Stimulated activated naive CD4-positive, alpha-beta T cell (primary cell): ENCODE data around the gene E2F8.

Experiments
- DNase-seq, 6 experiments: peaks; one replicate each; lab custom pipeline; 2025; lab: John Stamatoyannopoulos, UW

E2F8 gene

DNA sequence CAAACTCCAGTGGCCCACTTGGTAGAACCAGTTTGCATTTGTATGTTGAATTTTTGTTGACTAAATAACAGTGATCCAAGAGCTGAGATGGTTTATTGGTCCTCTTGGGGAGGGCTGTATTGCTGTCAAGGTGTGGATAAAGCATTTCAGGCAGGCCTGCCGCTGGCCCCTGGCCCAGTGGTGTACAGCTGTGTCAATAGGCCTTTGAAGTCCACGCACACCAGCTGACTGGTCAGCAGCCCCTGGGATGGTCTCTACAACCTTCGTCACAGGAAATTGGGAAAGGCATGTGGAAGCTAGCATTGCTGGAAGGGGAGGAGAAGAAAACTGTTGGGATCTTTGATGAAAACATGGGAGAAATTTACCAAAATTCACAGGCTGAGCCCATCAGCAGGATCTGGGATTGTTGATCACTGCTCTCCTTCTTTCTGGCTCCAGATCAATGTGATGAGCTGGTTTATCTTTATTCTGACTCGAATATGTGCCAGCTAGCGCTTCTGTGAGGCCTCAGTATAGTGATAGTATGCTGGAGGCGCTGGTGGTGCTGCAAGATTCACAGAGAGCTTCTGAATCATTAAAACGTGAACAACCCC lies 12.5 kb upstream of the E2F8 start:
- DNase-seq: no peak

DNA sequence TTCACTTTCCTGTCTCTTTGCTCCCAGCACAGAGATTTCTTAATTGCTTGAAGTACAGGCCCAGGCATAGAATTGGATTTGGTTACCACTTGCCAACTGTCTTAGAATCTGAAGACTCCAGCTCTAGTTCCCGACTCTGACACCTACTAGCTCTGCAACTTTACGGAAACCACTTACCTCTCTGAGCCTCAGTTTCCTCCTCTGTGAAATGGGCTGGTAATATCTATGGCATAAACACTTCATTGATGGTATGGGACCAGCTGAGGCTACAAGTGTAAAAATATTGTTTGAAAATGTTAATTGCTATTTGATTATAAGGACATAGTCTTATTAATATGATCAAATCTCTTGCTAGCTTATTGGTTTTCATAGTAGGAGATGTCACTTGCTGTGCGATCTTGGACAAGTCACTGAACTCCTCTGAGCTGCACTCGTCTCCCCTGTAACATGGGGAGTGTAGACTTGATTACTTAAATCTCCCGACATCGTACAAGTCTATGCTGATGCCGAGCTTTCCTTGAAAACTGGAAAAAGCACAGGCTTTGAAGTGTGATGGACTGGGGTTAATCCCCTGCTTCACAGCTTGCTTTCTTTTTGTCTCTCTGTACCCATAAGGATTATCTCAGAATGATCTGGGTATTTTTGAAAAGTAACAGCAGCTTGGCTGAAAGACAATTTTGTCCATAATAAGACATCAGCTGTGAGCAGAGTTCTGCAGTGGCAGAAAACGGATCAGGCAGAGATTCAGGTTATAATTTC lies 11.8 kb upstream of the E2F8 start:
- DNase-seq: no peak

DNA sequence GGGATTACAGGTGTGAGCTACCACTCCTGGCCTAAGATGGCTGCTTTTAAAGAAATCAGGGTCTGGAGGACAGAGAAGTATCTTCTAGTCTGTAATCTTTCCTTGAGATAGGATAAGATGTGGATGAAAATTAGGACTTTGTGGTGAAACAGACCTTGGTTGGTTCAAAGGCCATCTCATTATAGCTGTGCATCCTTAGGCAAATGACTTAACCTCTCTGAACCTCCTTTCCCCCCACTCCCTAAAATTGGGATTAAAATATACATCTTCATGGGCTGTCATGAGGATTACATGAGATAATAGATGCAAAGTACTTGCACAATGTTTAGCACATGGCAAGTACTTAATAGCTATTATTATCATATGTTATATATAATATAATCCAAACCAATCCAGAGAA lies 10.8 kb upstream of the E2F8 start:
- DNase-seq: no peak

DNA sequence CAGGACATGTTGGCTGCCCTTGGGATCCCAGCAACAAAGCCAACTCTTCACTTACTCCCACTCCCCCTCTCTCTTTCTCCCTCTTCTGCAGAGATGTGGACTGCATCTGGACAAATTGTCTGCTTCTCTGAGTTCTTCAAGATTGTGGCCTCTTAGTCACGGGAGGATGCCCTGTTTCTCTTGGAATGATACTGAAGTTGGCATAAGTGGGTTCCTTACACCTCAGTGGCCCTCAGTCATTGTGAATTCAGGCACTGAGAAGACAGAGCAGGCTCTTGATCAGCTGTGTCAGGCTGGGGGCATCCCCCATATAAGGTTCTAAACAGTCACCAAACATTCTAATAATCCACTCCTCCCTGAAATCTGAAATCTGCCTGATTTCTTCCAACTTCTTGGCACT lies 6.1 kb upstream of the E2F8 start:
- no peak for DNase-seq

DNA sequence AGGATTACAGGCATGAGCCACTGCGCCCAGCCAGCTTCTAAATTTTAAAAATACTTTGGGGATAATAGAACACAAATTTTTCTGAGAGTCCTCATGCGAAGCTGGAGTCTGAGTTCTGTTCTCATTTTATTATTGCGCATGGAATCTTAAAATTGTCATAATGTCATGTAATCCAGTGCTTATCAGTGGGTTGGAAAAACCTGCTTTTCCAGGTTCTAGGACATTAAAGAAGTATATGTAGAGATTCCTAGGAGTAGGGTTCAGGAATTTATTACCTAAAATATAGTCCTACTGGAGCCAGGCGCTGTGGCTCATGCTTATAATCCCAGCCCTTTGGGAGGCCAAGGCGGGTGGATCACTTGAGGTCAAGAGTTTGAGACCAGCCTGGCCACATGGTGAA lies 4.6 kb upstream of the E2F8 start:
- no peak for DNase-seq

DNA sequence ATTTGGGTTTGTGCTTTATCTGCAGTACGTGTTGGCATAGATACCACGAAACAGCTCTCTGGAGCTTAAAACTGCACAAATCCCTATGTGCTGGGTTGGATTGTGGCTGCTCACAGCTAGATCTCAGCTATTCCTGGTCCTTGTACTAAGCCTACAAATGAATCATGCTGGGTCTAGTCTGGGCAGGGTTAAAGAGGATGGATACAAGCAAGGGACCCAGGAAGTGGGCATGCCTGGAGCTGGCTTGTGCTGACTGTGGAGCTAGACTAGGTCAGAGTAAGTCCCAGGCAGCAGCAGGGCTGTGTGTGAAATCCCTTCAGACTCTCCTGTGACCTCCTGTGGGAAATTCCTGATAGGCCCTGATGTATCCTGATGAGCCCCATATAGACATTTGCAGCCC lies 3.9 kb upstream of the E2F8 start:
- no peak for DNase-seq

DNA sequence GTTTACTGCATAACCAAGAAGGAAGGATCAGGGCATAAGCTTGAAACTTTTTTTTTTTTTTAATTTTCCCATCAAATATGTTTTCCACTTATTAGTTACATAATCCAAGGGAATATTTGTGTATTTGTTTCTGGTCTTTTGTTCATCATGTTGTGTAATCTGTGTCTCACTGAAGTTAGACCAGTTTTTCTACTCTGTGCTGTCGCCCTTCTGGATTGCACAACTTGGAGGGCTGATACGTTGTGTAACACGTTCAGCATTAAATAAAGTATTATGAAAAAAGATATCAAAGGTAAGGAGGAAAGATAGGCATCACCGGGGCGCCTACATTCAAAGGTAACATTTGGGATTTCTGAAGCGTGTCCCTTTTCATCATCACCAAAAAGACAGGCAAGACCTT lies 3.3 kb upstream of the E2F8 start:
- no peak for DNase-seq

DNA sequence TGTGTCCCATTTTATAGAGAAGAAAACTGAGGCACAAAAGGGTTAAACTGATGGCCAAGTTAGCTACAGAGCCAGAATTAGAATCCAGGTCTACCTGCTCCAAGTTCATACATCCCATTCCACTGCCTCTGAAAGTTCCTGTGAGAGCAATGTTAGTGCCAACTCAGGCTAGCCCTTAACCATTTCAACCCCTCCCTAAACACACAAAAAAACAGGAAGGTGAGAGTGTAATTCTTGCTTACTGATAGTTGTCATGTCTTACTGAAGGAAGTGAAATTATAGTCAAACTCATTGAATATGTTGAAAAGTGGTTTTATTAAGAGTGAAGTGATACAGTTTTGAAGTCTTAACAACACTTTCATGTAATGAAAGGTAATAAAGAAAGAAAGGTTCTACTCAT lies 2.9 kb upstream of the E2F8 start:
- DNase-seq: no peak

DNA sequence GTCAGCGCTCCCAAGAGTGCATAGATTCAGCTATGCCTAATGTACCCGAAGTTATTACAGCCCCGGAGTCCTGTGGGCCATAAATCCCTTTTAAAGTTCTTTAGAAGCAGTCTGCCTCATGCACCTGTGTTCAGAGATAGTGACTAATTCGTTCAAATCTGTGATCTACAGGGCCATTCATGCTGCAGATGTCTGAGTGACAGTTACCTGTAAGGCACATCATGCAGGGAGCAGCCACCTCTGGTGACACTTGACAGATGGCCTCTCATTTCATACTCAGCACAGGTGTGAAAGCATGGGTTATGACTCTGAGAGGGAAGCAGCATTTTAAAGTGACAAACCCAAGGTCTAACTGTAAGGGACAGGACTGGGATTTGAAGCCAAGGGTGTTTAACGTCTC lies 2.4 kb upstream of the E2F8 start:
- no peak for DNase-seq

DNA sequence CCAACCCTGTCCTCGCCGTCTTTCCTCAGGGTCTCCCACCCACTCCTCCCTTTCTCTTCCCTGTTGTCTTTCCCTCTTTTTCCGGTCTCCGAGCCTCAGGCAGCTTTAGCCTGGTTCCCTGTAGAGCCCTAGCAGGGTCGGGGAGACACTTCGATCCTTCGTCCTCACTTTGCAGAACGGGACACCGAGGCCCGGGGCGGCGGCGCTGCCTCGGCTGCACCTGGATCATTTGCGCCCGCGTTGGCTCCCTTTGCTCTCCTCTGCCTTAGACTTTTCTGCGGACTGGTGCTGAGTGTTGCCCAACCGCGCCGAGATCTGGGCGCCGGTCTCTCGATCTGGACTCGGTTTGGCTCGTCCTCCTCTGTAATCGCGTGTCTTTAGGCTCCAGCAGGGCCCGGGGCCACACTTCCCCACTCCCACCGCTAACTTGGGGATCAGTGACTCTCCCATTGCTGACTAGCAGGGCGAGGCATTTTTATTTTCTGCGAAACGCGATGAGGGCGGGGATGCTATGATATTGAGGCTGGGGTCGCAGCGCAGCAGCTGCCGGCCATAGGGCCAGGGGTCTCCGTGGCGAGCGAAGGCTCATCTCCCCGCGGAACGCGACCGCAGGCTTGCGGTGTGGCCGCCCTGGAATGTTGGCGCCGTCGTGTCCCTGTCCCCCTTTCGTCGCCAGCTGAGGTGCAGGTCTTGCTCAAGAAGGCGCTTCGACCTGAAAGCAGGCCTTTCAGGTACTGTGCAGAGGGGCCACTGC lies 1.6 kb upstream of the E2F8 start:
- DNase-seq: no peak

DNA sequence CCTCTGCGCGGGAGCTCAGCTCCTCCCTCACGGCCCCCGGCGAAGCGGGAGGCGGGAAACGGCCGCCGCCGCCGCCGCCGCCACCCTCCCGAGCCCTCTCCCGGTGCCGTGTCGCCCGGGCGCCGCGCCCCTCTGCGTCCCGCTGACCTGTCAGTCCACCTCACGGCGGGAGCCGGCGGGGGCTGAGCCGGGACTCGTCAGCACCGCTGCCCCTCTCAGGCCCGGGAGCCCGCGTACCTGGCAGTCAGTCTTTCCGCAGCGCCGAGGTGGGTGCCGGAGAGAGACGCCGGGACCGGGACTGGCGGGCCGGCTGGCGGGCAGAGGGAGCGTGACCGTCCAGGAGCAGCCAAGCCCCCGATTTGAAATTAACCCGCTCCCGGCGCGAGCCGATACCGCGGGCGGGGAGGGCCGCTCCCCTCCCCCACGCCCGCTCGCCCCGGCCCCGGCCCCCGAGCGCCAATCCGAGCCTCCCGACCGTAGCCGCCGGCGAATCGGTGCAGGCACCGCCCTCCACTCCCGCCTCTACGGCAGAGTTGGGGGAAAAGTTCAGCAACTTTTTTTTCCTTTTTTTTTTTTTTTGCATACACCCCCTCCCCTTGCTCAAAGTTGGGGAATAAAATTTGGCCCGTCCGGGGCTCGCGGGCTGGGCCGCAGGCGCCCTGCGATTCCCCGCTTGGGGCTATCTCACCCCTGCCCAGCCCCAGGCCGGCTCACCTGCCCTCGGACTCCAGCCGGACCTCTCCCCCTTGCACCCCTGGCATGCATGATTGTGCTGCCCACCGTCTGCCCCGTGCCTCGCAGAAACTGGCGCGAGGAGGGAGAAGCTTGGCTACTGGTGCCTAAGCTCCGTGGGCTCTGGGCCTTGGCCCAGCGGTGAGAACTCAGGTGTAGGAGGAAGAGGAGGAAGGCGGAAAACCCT lies 774 bp upstream of the E2F8 start:
- DNase-seq: peak in 1 of 6 experiments; percentile 16

DNA sequence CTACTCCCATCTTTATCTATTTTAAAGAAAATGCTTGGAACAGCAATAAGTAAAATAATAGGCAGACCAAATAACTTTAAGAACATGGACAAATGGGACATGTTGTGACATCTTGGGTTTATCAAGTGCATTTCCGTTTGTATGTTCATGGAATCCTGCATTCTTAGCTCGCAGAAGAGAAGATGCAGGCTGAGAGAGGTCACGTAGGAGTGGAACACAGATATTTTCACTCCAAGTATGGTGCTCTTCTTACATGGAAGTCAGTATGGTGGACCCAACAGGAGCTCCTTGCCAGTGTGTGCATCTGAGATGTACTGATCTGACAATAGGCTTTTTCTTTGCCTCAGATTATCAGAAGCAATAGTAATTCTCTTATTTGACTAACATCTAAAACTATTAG lies 1.7 kb downstream of the E2F8 start:
- no peak for DNase-seq

DNA sequence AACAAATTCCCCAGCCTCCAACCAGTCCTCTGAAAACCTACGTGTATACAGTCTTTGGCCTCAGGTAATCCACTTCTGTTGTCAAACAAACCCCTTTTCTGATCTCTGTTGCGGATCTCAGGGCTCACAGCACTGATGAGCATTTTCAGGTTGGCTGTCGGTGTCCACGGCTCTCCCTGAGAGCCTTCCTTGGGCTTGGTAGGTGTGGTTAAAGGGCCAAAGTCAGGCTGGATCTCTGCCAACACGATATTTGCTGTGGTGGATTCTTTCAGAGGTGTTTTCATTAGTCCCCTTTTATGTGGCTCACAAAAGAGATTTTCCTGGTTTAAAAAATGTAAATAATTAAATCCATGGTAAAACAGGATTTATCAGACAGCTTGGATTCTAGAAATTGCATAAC lies 2.9 kb downstream of the E2F8 start:
- no peak for DNase-seq

DNA sequence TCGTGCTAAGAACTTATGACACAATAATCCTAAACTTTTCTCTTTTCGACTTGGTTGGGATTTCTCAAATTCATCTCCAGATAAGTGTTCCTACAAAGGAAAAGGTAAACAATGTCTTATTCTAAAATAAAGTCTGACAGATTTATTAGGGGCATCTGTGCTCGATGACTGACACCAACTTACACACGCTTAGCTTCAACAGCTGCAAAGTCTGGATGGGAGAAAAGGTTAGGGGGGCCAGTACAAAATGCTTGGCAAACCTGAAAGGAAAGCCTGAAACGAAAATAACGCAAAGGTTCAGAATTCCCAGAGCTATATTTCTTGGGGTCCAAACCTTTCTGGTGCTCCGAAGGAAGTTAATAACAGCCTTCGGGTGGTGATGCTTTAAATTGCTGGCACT lies 3.4 kb downstream of the E2F8 start:
- no peak for DNase-seq

DNA sequence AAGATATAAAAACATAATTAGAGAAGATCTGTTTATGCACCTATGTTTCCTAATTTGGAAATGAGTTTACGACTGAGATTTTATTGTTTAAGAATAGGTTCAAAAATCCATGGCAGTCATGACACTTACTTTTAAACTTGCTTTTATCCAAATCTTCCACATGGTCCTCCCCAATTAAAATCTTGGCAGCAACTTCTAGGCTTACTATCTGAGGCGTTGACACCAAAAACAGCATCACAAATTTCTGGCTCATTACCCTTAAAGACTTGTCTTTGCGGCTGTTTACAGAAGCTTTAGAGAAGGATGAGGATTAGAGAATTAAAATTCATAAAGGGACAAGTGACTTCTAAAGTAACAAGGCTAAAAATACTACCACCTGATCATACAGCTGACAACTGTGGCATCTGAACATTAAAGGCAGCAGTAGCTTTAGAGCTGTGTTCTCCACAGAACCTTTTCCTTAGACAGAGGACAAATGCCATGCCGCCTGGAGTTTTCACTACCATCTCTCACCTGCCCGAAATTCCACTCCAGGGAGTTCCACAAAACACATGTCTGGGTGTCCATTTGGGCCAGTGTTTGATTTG lies 6.4 kb downstream of the E2F8 start:
- DNase-seq: no peak

DNA sequence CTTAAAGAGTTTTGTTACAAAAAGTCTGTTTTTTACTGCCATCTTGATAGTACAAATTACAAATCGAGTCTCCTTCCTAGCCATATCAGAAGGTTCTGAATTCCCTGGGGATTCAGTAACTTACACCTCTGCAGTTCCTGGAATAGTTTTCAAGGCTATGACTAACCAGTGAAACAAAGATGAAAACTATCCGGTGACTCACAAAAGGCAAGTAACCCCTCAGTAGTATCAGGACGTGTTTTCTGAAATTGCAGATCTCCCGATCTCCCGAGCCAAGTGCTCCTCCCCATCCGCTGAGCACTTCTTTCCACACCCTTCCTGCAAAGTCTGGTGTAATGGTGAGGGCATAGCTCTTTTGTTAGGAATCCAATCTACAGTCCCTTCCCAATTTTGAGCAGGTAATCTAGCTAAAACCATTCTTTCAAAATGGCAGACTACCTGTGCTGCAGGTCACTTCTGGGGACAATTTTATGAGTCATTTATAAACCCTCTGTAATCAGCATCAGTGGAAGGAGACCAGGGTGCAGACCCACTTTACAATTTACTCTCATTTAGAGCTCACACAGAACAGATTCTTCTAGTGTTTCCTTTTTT lies 7.7 kb downstream of the E2F8 start:
- no peak for DNase-seq

DNA sequence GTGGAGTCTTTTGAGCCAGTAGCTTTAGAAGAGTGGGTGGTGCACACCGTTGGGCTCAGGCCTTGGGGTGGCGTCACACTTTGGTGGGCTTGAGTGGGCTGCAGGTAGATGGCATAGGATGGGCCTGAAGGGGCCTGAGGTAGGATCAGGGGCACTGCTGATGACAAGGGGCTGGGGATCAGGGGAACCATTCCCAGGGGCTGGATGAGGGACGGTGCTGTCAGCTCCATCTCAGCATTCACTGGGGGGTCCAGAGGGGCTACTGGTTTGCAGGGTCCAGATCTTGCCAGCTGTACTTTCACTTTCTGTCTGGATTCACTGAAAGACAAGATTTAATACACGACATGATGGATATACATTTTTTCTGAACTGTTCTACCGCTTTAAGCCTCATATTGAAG lies 11.1 kb downstream of the E2F8 start:
- DNase-seq: no peak

DNA sequence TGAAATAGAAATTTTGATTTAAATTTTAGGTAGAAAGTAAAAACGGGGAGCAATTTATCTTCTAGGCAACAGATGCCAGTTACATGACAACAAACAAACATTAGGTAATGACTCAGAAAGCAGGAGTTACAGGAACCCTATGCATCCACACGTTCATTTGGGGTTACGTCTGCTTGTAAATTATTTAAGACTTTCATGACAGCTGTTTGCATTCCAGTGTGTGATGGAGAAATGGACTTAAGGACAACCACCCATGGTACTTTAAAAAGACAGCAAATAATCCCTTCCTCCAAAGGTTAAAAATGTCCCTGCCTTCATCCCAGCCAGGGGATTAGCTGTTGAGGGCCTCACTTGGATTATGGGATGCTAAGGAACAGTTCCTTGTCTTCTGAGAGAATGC lies 11.8 kb downstream of the E2F8 start:
- DNase-seq: no peak

DNA sequence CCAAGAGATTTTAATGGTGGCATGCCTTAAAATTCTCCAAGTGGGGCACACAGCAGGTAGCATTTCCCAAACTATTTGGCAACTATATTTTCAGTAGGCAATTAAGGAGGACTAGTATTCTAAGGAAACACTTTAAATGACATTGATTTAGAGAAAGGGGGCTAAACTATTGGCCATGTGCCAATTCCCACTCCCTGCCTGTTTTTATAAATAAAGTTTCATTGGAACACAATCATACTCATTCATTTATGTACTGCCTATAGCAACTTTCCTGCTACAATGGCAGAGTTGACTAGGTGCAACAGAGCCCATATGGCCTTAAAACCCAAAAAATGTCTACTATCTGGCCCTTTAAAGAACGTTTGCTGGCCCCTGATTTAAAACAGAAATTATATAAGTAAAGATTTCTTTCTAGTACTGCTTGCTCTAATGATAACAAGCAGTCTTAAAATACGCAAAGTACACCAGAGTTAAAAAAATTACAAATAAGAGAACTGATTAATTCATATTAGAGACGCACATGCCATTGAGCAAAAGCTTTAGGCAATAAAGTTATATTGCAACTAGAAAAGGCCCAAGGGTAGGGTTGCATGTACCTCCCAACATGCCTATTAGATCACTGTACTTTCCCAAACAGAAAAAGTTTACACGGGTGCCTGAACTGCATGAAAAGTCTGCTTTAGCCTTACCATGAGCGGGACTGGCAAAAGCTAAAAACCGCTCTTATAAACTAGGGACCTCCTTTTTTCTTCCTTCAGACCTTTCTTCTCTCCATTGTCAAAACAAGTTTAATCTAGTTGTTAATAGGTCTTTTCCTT lies 14.2 kb downstream of the E2F8 start:
- no peak for DNase-seq

DNA sequence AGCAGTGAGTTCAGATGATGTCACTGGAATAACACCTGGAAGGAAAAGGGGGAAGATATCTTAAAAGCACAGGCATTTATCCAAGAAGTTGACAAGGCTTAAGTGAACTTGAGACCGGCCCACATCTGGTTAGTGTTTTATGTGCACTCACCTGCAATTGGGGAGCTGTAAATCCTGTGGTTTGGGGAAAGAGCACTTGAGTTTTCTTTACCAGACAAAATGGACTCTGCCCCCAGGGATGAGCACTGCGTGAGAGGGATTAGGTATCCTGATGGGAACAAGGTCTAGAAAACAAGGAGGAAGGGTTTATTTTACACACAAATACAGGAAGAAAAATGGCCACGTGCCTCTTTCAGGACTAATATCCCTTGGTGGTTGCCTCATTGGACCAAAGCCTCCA lies 15.2 kb downstream of the E2F8 start:
- DNase-seq: no peak

DNA sequence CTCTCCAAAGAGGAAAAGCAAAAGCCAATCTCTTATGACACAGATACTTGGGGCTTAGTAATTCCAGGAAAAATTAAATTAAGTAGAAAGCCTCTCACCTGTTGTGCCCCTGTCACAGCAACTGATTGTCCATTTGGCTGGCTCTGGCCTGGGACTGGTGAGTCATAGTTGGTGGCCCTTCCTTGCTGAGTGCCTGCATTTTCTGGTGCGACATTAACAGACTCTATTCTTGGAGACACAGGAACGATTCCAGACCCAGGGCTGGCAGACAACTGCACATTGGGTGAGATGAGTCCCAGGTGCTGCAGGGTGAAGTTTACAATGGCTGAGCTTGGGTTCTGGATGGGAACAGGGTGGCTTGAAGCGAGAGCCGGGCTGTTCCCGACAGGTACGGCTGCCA lies 15.6 kb downstream of the E2F8 start:
- no peak for DNase-seq
